ENCODE data around the gene CCDC17.

GRCh38 chr1:45620588-45621500, 3.0 kb downstream of the CCDC17 start:
- TF ChIP-seq CTCF (IDR thresholded peaks at IDR 0.05) (no peak), POLR2AphosphoS5 (IDR thresholded peaks at IDR 0.05; ENCODE audit: low read depth, low read length) (no peak), REST (IDR thresholded peaks at IDR 0.05; ENCODE audit: insufficient read depth in 1 of 2, low read depth in 2 of 2, low read length in 1 of 2) (no peak)
